ENCODE data around the gene ENTPD5. TPM values are rescaled to one million over a fixed set of nuclear protein-coding genes. Genes with fewer than 3 reads are reported as not detected.

Gene ENTPD5
- total RNA-seq, result 100 to 1,000 TPM in 3 of 4 donors, 10 to 100 TPM in 1; 28.9 to 300 (median 148) TPM

GRCh38 chr14:74018586-74019407 is at the start of gene ENTPD5, which contains the start of gene BBOF1:
ENTPD5 (minus strand) TSS chr14:74019288; CDS start chr14:73988102, 31,186 bp downstream.
BBOF1 (plus strand) TSS chr14:74019349; CDS start chr14:74019479, 130 bp downstream.
- H3K9me3 ChIP-seq, result no peaks in the 10 kb centered on the region
- H3K36me3 ChIP-seq, result no peaks in the 10 kb centered on the region
- H3K27ac ChIP-seq, result peak within 1 kb of the TSS; percentile 82 to 100 (median 96)
- peak in 3 of 6 experiments; percentile 31 to 40 (median 35) for TF ChIP-seq CTCF (IDR thresholded peaks at IDR 0.05)
- peak; percentile 91 to 96 for TF ChIP-seq POLR2A (IDR thresholded peaks at IDR 0.05)
- DNase-seq, result peak; percentile 74 to 92 (median 91)
- H3K4me3 ChIP-seq, result peak within 1 kb of the TSS; percentile 59 to 91 (median 78)
- H3K4me1 ChIP-seq, result peaks cover 0 to 23% (median 4%) of the 10 kb centered on the region in 4 donors
- H3K27me3 ChIP-seq, result no peaks in the 10 kb centered on the region

- no peak for DNase-seq
- H3K27me3 ChIP-seq, result no peaks in the 10 kb centered on the region
- TF ChIP-seq CTCF (IDR thresholded peaks at IDR 0.05) (no peak), POLR2A (IDR thresholded peaks at IDR 0.05) (no peak)
- H3K27ac ChIP-seq, result no peak overlapping the region
- no peak overlapping the region for H3K4me3 ChIP-seq
- H3K4me1 ChIP-seq, result no peaks in the 10 kb centered on the region
- no peaks in the 10 kb centered on the region for H3K9me3 ChIP-seq
- H3K36me3 ChIP-seq, result peaks cover 0 to 65% (median 0%) of the 10 kb centered on the region in 3 donors
These were observed 46.9 kb upstream of the ENTPD5 start for GRCh38 chr14:74065746-74066575.

- TF ChIP-seq CTCF (IDR thresholded peaks at IDR 0.05) (no peak), POLR2A (IDR thresholded peaks at IDR 0.05) (no peak)
- Histone ChIP-seq H3K27ac (no peak overlapping the region), H3K27me3 (no peaks in the 10 kb centered on the region), H3K36me3 (peaks cover 0 to 71% (median 0%) of the 10 kb centered on the region in 3 donors), H3K4me1 (no peaks in the 10 kb centered on the region), H3K9me3 (no peaks in the 10 kb centered on the region), H3K4me3 (no peak overlapping the region)
- DNase-seq, result no peak
These were observed 45.8 kb upstream of the ENTPD5 start for GRCh38 chr14:74064883-74065282.

- TF ChIP-seq POLR2A (IDR thresholded peaks at IDR 0.05) (no peak), CTCF (IDR thresholded peaks at IDR 0.05) (no peak)
- H3K4me1 ChIP-seq, result no peaks in the 10 kb centered on the region
- H3K36me3 ChIP-seq, result peaks cover 0 to 75% (median 0%) of the 10 kb centered on the region in 3 donors
- DNase-seq, result no peak
- H3K9me3 ChIP-seq, result no peaks in the 10 kb centered on the region
- H3K4me3 ChIP-seq, result no peak overlapping the region
- H3K27ac ChIP-seq, result no peak overlapping the region
- no peaks in the 10 kb centered on the region for H3K27me3 ChIP-seq
These were observed 45.3 kb upstream of the ENTPD5 start for GRCh38 chr14:74064426-74064825.

- H3K36me3 ChIP-seq, result peaks cover 0 to 82% (median 0%) of the 10 kb centered on the region in 3 donors
- H3K4me3 ChIP-seq, result no peak overlapping the region
- no peak for DNase-seq
- H3K27me3 ChIP-seq, result no peaks in the 10 kb centered on the region
- TF ChIP-seq CTCF (IDR thresholded peaks at IDR 0.05) (no peak), POLR2A (IDR thresholded peaks at IDR 0.05) (no peak)
- no peak overlapping the region for H3K27ac ChIP-seq
- H3K9me3 ChIP-seq, result no peaks in the 10 kb centered on the region
- no peaks in the 10 kb centered on the region for H3K4me1 ChIP-seq
These were observed 43.7 kb upstream of the ENTPD5 start for GRCh38 chr14:74062809-74063150.
